T-helper 9 cell (primary cell): ENCODE measurements around the gene HMGXB4.
"Not testable (repeated sequence)": the region's sequence is repeated elsewhere in the genome, so short reads cannot be mapped to it uniquely, and the experiment has no call there.

Source experiments
- DNase-seq: peaks from one replicate; pipeline ENCODE4 v3.0.0-alpha.2; 2020
- total RNA-seq, 2 donors: gene quantifications; one replicate each; lab custom pipeline; 2026; lab: John Stamatoyannopoulos, UW

Gene HMGXB4, protein sequence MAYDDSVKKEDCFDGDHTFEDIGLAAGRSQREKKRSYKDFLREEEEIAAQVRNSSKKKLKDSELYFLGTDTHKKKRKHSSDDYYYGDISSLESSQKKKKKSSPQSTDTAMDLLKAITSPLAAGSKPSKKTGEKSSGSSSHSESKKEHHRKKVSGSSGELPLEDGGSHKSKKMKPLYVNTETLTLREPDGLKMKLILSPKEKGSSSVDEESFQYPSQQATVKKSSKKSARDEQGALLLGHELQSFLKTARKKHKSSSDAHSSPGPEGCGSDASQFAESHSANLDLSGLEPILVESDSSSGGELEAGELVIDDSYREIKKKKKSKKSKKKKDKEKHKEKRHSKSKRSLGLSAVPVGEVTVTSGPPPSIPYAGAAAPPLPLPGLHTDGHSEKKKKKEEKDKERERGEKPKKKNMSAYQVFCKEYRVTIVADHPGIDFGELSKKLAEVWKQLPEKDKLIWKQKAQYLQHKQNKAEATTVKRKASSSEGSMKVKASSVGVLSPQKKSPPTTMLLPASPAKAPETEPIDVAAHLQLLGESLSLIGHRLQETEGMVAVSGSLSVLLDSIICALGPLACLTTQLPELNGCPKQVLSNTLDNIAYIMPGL
- total RNA-seq = 33.4 to 33.8 reads per million in 2 donors

DNA sequence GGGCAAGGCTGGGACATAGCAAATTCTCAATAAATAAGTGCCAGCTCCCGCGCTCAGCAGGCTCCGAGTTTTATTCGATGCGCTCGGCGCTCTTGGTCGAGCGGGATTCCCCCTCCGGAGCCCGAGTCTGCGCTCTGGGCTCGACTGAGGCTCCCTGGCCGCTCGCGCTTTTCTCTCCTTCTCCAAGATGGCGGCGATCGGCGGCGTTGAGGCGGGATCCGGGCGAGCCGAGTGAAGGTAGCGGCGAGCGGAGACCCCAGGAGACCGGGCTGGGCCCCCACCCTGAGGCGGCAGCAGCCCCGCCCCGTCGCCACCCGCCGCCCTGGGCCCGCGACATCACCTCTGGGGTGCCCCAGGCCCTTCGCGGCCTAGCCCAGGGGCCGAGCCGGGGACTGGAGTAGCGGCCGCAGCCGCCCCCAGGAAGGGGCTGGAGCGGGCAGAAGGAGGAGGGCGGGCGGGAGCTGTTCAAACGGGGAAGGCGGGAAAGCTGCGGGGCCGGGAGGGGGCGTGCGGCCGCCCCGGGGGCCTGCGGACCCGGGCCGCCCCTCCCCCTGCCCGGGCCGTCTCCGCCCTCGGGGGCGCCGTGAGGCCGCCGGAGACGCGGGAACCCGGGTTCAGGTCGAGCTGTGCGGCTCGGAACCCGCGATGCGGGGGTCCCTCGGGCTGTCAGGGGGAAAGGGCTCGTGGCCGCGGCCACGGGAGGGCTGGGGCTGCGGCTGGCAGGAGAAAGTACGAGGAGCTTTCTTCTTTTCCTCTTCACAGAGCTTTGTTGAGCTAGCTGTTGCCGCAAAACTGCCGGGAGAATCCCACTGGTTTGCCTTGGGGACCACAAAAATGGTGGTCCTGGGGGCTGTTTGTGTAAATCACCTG lies at the start of gene HMGXB4:
Gene HMGXB4, plus strand, starts transcription at position 173 of the 870 bp plus-strand sequence. CDS start 4,898 bp downstream, outside the sequence.
- DNase-seq = peak; percentile 77

DNA sequence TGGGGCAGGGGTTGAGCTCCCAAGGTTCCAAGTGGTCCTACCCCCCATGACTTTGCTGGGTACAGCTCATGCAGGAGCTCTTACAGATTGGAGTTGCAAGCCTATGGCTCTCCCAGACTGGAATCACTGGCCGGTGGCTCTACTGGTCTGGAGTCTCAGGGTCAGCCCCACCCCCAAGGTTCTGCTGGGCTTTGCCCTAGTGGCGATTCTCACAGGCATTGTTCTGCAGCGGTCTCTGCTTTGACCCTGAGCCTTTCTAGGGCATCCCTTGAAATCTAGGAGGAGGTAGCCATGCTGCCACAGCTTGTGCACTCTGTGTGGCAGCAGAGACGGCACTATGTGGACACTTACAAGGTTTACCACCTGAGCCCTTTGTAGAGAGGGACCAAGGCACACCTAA lies 49.3 kb upstream of the HMGXB4 start:
- no peak for DNase-seq

DNA sequence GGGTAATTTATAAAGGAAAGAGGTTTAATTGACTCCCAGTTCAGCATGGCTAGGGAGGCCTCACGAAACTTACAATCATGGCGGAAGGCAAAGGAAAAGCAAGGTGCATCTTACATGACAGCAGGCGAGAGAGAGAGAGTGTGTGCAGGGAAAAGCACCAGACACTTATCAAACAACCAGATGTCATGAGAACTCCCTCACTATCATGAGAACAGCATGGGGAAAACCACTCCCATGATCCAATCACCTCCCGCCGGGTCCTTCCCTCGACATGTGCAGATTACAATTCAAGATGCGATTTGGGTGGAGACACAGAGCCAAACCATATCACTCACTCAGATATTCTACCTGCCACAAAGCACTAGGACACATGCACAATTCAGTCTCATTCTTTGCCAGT lies 48.1 kb upstream of the HMGXB4 start:
- DNase-seq = no peak

DNA sequence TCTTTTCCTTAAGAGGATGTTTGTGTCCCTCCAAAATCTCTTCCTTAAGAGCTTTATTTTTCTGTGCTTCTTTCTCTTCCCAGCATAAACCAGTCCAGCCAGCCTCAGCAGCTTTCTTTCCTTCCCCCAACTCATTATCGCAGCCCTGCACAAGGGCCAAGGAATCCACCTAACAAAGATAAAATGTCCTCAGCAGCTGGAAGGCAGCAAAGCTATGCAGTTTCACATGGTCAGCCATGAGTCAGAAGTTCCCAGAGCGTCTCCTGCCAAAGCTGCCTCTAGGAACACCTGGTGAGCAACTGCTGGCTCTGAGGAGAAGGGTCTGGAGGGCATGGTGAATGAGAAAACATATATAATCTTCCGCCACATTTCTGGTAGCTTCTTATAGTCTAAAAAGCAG lies 45.3 kb upstream of the HMGXB4 start:
- no peak for DNase-seq

DNA sequence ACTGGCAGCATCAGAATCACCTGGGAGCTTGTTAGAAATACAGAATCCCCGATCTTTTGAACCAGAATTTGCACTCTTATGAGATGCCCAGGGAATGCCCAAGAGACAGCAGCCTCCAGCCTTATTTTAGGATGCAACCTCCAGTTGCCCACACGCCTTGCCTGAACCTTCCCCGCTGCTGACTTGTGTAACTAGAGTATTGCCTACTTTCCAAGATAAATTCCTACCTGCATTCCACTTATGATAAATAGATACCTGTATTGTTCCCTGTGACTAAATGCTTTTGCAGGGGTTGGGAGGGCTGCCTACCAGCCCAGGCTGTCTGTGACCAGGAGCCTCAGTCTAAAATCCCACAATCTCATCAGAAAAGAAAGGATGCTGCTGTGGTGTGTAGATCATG lies 44.3 kb upstream of the HMGXB4 start:
- no peak for DNase-seq

DNA sequence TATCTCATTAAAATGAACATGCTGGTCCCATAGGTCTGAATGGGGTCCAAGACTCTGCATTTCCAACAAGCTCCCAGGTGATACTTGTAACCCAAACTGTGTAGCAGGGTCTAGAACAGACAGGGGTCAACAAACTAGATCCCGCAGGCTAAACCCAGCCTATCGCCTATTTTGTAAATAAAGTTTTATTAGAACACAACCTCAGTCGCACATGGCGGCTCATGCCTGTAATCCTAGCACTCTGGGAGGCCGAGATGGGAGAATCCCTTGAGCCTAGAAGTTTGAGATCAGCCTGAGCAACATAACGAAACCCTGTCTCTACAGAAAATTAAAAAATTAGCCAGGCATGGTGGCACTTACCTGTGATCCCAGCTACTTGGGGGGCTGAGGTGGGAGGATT lies 42.3 kb upstream of the HMGXB4 start:
- DNase-seq = no peak

DNA sequence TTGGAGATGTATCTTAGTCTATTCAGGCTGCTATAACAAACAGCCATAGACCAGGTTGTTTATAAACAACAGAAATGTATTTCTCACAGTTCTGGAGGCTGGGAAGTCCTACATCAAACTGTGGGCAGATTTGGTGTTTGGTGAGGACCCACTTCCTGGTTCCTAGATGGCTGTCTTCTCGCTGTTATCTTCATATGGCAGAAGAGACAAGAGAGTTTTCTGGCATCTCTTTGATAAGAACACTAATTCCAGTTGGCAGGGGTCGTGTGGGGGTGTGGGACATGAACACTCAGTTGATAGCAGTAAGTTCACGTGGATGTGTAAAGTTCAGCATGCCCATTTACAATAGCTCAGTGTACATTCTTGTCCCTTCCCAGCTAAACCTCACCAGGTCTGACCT lies 41.3 kb upstream of the HMGXB4 start:
- no peak for DNase-seq

DNA sequence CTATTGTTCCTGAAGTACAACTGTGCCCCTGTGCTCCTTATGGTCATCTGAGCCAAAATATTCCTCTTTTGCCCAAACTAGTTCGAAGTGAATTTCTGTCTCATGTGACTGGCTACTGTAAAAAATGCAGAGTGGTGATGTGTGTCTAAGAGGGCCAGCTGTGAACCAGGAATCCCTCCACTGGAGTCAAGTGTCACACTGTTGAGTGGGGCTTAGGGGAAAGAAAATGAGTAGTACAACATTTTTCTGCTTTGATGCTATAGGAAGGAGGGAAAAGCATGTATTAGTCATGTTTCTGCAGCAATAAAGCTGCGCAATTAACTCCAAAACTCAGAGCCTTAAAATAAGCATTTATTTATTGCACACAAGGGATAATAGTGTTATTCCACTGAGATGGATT lies 39.8 kb upstream of the HMGXB4 start:
- DNase-seq = no peak

DNA sequence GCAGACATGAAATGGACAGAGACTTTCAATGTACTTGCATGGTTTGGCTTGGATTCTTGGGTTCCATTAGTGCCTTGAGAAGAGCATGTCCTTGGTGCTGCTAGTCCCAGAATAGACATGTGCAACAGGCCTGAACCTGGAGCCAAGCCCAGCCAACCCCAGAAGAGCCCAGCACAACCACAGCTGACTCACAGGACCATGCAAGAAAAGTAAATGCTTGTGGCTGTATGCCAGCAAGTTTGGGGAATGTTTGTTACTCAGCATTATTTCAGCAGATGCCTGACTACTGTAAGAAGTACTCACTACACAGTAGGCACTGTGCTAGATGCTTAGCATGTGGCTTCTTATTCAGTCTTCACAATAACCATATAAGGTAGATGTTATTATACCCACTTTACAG lies 39.2 kb upstream of the HMGXB4 start:
- DNase-seq = no peak

DNA sequence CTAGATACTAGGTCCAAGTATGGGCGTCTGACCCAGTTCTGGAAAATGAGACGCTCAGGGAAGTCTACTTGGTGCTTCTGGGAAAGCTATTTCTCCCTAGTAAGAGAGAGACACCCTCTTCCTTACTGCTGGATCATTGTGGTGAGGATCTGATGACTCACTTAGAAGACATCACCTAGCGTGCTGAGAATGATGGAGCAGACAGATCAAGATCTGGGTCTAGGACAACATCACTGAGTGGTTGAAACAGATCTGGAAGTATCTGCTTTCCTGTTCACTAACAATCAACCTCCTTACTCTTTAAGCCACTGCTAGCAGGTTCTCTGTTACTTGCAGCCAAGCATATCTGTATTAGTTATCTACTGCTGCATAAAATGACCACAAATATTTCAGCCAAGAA lies 38.3 kb upstream of the HMGXB4 start:
- no peak for DNase-seq

DNA sequence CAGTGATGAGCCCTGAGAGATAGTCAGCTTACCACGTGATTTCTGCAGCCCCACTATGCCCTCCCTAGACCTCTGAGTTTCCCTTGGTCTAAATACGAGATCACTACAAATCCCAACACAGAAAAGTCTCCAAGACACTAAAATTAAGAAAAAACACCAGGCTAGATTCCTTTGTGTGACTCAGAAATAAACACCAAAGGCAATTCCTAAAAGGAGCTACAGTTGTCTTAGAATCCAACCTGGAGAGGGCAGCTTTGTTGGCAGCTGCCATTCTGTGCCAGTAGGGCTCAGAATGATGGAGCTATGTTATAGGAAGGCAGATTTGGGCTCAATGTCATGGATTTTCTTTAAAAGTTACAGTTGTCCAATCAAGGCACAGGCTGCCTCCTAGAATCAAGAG lies 37.1 kb upstream of the HMGXB4 start:
- DNase-seq = no peak

DNA sequence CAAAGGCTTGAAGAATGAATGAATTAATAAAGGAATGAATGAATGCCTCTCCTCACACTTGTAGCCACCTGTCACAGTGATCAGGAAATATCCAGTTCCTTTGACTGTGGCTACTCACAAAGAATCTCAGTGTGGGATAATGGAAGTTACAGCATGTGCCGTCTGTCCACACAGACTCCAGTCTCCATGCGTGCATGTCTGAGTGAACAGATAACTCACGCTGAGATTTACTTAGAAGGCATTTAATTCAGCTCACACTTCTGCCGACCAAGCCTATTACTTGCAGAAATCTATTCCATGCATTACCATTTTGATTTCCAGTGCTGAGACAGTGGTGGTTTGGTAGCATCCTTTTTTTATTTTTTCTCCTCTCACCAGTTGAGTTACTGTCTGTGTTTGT lies 32.3 kb upstream of the HMGXB4 start:
- no peak for DNase-seq

DNA sequence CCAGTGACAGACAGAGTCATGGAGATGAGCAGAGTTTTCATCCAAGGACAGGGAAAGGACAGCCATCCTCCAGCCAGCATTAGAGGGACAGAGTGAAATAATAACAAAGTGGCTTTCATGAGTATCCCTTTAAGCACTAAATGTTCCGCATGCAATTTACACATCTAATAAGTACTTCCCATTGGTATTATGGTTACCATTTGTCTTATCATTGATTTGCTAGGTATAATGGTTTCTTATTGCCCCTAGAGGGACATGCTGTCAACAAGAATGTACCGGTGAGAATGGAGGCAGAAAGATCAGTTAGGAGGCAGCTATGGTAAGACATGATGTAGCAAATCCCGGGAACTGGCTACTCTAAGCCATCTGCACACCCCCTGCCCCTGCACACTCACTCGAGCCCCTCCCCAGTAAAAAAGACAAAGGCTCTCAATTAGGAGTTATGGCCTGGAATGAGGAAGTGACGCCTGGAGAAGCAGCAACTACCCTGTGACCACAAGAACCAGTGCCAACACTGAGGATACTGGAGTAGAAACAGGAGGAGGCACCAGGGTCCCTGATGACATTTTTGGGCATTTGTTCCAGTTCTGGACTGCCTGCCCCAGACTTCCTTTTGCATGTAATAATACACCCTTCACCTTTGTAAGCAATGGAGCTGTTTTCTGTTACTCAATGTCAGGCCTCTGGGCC lies 30.2 kb upstream of the HMGXB4 start:
- no peak for DNase-seq

DNA sequence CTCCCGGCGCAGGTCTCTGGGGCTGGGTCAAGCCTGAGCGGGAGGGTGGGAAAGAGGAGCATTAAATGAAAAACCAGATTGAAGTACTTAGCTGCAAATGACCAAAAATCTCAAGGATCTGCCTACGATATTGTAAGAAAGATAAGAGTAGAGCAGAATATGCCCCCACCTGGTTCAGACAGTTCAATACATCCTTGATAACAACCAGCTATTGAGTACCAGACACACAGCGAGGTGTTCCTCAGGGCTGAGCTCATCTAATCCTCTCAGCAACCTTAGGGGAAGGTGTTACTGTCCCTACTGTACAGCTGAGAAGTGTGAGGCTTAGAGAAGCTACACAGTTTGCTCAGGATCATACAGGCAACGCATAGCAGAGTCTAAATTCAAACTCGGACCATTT lies 27.4 kb upstream of the HMGXB4 start:
- no peak for DNase-seq

DNA sequence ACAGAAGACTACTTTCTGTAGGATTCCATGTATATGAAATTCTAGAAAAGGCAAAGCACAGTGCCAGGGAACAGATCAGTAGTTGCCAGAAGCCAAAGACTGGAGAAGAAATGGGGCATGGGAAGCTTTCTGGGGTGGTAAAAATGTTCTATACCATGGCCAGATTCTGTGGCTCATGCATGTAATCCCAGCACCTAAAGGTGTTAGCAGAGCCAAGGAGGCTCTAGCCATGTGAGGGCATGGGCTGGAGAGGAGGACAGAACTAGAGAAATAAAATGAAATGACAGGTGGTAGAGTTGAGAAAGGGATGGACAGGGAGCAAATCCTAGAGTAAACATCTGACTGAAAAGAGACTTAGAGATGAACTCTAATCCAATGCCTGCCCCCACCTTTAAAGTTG lies 26.9 kb upstream of the HMGXB4 start:
- DNase-seq = no peak

DNA sequence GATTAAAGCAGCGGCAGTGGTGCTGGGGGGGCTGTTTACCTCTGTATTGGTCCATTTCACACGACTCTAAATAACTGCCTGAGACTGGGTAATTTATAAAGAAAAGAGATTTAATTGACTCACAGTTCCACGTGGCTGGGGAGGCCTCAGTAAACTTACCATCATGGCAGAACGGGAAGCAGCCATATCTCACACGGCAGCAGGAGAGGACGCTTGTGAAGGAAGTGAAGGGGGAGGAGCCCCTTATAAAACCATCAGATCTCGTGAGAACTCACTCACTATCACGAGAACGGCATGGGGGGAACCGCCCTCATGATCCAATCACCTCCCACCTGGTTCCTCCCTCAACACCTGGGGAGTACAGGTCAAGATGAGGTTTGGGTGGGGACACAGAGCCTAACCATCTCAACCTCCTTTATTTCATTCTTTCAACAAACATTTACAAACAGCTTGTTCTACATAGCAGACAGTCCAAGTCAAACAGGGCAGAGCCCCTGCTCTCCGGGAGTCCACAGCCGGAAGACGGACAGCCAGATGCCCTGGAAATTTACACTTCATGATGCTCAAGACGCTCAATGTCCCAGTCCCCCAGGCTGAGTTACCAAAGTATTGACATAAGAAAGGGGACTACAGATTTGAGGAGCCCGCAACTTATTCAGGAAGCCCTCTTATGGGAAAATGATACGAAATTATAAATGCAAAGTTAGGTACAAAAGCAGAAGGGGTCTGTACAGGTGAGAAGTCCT lies 26.3 kb upstream of the HMGXB4 start:
- no peak for DNase-seq

DNA sequence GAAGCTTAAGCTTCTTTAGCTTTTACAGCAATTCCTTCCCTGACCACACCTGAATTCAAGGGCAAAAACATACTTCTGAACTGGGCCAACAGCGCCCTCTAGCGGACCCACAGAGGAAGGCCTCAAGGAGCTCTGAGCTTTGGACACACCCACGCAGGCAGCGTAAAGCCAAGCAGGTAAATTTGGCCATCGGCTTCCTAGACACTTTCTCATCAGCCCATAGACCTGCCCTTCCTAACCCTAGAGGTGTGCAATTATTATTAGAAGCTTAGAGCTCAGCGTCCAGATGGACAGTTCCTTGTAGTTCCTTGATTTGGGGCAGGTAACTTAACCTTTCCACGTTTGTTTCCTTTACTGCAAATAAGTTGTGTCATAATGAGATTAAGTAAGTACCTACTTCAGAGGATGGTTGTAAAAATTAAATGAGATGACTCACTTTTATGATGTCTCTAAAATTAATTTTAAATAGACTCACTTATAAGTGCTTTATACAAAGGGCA lies 25.7 kb upstream of the HMGXB4 start:
- DNase-seq = peak; percentile 67

DNA sequence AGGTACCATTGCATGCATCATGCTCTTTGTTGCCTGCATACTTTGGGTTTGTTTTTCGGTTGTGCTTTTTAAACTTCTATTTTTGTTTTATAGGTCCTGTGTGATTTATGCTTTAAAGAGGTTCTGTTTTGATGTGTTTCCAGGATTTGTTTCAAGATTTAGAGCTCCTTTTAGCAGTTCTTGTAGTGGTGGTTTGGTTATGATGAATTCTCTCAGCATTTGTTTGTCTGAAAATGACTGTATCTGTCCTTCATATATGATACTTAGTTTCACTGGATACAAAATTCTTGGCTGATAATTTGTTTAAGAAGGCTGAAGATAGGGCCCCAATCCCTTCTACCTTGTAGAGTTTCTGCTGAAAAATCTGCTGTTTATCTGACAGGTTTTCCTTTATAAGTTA lies 18.5 kb upstream of the HMGXB4 start:
- not testable (repeated sequence) for DNase-seq

DNA sequence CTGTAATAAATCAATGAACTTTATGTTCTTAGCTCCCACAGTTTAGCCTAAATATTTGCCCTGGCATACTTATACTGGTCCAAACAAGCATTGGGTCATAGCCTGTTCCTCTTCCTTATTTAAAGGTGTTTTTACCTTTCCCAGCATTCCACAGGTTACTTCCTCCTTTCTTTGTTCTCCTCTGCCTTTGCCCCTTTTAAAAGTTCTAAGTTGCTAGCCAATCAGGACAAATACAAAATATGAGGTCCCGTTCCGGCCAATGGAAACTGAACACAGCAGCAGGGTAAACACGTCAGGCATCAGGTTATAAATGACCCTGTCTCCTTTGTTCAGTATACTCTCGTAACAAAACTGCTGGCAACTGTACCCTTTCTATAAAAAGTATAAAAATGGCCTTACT lies 12.8 kb upstream of the HMGXB4 start:
- not testable (repeated sequence) for DNase-seq

DNA sequence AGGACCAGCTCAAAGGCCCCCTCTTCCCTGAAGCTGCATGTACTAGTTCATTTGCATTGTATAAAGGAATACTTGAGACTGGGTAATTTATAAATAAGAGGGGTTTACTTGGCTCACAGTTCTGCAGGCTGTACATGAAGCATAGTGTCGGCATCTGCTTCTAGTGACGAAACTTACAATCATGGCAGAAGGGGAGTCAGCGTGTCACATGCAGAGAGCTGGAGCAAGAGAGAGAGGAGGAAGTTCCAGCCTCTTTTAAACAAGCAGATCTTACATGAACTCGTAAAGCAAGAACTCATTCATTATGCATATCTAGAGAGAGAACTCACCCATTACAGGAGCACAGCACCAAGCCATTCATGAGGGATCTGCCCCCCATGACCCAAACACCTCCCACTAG lies 7.1 kb upstream of the HMGXB4 start:
- DNase-seq = no peak

DNA sequence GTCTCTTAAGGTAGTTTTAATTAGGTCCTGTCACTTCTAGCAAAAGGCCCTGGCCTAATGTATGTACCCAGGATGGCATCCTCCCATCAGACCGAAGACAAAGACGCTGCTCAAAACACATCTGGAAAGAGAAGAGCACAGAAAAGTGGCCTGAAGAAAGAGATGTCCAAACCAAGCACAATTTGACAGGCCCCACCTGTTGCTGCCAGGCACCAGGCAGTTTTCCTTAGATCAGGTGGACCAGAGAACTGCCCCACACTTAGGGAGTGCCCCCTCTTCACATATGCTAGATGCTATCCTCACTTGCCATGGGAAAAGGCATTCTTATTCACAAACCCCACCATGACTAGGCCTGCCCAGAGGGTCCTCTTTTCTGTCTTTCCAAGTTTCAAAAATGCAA lies 3.3 kb upstream of the HMGXB4 start:
- no peak for DNase-seq

DNA sequence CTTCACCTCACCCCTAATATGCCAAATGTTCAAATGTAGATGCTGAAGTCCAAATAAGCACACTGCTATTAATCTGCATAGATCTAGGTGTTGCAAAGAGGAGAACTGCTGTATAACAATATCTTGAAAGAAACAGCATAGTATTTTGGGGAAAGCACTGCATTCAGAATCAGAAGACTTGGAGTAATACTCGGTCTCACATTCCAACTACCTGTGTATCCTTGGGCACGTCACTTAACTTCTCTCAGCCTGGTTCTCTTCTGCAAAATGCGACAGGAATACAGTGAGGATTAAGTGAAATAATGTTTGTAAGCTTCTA lies 332 bp upstream of the HMGXB4 start:
- no peak for DNase-seq
